Spleen (tissue), 11 donors: Measurements from ENCODE around the gene TRMO. TPM values are rescaled to one million over a fixed set of nuclear protein-coding genes. Genes with fewer than 3 reads are reported as not detected.

Experiments
- DNase-seq: peaks from one replicate; pipeline ENCODE4 v3.0.0-alpha.2; 2020
- H3K27ac ChIP-seq, 8 donors: fragments of 200-600 bp; sonication (generic) in 7 of 8; 1 replicate in 4 of 8; 2 replicates in 4 of 8; pipeline versions ENCODE4 v1.5.0 to v1.8.0; 2016 to 2021; ENCODE audit warnings: inconsistent platforms in 4 of 8, mild to moderate bottlenecking in 4 of 8, moderate library complexity in 1 of 8
- H3K27me3 ChIP-seq, 7 donors: fragments of 200-600 bp; sonication (generic) in 6 of 7; replicated peaks in 1 of 7; 1 replicate in 4 of 7; 2 replicates in 3 of 7; pipeline versions ENCODE4 v1.5.0 to v1.8.0; 2016 to 2021; ENCODE audit warnings: inconsistent platforms in 3 of 7, mild to moderate bottlenecking in 1 of 7
- H3K36me3 ChIP-seq, 6 donors: fragments of 200-600 bp; sonication (generic) in 5 of 6; 1 replicate in 4 of 6; 2 replicates in 2 of 6; pipeline versions ENCODE4 v1.5.0 to v1.8.0; 2016 to 2021; ENCODE audit warnings: inconsistent platforms in 2 of 6
- H3K4me1 ChIP-seq, 6 donors: fragments of 200-600 bp; sonication (generic) in 5 of 6; 1 replicate in 3 of 6; 2 replicates in 3 of 6; pipeline versions ENCODE4 v1.5.0 to v1.8.0; 2016 to 2021; ENCODE audit warnings: inconsistent platforms in 3 of 6
- H3K4me3 ChIP-seq, 8 donors: fragments of 200-600 bp; sonication (generic) in 7 of 8; 1 replicate in 4 of 8; 2 replicates in 4 of 8; pipeline versions ENCODE4 v1.5.0 to v1.8.0; 2016 to 2021; ENCODE audit warnings: inconsistent platforms in 4 of 8, mild to moderate bottlenecking in 4 of 8, moderate library complexity in 2 of 8
- H3K9me3 ChIP-seq, 8 donors: fragments of 200-600 bp; sonication (generic) in 7 of 8; 1 replicate in 4 of 8; 2 replicates in 4 of 8; pipeline versions ENCODE4 v1.5.0 to v1.8.0; 2016 to 2021; ENCODE audit warnings: inconsistent platforms in 4 of 8
- POLR2A ChIP-seq, 3 donors: fragments of 450-650 bp; IDR thresholded peaks; one replicate each; pipeline ENCODE4 v1.5.1; 2017; ENCODE audit warnings: antibody characterized with exemption in 3 of 3, mild to moderate bottlenecking in 1 of 3
- POLR2AphosphoS5 ChIP-seq, 3 donors: sonication (generic); formaldehyde crosslinking; IDR thresholded peaks; one replicate each; pipeline ENCODE4 v1.5.1; 2017; ENCODE audit warnings: antibody characterized with exemption in 3 of 3
- WGBS, 5 donors: extraction: QIAGEN DNeasy Blood & Tissue Kit in 3 of 5; methylation state at CpG; one replicate each; pipeline versions ENCODE4 v1.1.5 to v1.1.7; 2013 to 2018; 5-methylcytosine and 5-hydroxymethylcytosine counted together
- intact Hi-C: fragments of 100-400 bp; cut with DNase I; formaldehyde crosslinking; loops from one replicate; pipeline ENCODE4 v1.15.0; 2023; ENCODE audit warnings: low total_unique reads
- polyA plus RNA-seq, 3 donors: library from polyadenylated mRNA; stranded (reverse); fragments of 200-250 nt; gene quantifications; one replicate each; pipeline ENCODE4 v1.2.1, GENCODE V29; 2013
- total RNA-seq, 7 donors: library from RNA; depleted of rRNA in 3 of 7; stranded (reverse); fragments of >200 nt in 3 of 7; fragmentation: NEBNext Ultra II Directional in 4 of 7; extraction: Animal tissue kit (Norgen Biotek cat#: 25700) in 4 of 7; gene quantifications; one replicate each; pipeline versions ENCODE4 v1.1.0 to v1.2.1, GENCODE V29; 2016 to 2021
- TF ChIP-seq, protein P1 (sequence below), 11 experiments: fragments of 200-600 bp in 7 of 11; fragments of 450-650 bp in 4 of 11; sonication (generic) in 4 of 11; IDR thresholded peaks in 8 of 11; conservative IDR thresholded peaks in 3 of 11; 1 replicate in 7 of 11; 2 replicates in 4 of 11; pipeline versions ENCODE4 v1.4.0 to v1.8.0; 2016 to 2021; ENCODE audit warnings: antibody characterized with exemption in 11 of 11, inconsistent platforms in 4 of 11, mild to moderate bottlenecking in 1 of 11
- donor health status: healthy with polysubstance abuse.
- donor health status: DM: no; HTN: no; CAD: no; lungs with moderate emphysema.
- donor health status: DM: no; HTN: no; CAD: no.
- donor health status: Bipolar disorder and iron deficiency.
- donor health status: healthy.
- donor health status: DM: no; HTN: no; CAD: no.
- donor health status: DM: yes; HTN: yes; CAD: no.

TRMO gene
- total and polyA plus RNA-seq, 10 donors, result 11.2 to 58.6 (median 22.5) TPM

GRCh38 chr9:97858393-97858713 is 63.9 kb downstream of the TRMO start:
- Histone ChIP-seq H3K27ac (no peak overlapping the region), H3K36me3 (no peaks in the 10 kb centered on the region), H3K27me3 (peaks cover 20 to 100% (median 78%) of the 10 kb centered on the region in 7 donors), H3K9me3 (peaks cover 0 to 8% (median 0%) of the 10 kb centered on the region in 8 donors), H3K4me1 (peaks cover 3 to 31% (median 23%) of the 10 kb centered on the region in 6 donors), H3K4me3 (no peak overlapping the region)
- TF ChIP-seq POLR2AphosphoS5 (IDR thresholded peaks at IDR 0.05) (no peak), POLR2A (IDR thresholded peaks at IDR 0.05) (no peak)
- TF ChIP-seq, protein P1, sequence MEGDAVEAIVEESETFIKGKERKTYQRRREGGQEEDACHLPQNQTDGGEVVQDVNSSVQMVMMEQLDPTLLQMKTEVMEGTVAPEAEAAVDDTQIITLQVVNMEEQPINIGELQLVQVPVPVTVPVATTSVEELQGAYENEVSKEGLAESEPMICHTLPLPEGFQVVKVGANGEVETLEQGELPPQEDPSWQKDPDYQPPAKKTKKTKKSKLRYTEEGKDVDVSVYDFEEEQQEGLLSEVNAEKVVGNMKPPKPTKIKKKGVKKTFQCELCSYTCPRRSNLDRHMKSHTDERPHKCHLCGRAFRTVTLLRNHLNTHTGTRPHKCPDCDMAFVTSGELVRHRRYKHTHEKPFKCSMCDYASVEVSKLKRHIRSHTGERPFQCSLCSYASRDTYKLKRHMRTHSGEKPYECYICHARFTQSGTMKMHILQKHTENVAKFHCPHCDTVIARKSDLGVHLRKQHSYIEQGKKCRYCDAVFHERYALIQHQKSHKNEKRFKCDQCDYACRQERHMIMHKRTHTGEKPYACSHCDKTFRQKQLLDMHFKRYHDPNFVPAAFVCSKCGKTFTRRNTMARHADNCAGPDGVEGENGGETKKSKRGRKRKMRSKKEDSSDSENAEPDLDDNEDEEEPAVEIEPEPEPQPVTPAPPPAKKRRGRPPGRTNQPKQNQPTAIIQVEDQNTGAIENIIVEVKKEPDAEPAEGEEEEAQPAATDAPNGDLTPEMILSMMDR (IDR thresholded peaks at IDR 0.05 in 8 of 11, conservative IDR thresholded peaks at IDR 0.05 in 3 of 11), result no peak
- DNase-seq, result no peak
- intact Hi-C loops, result no loop called here
- WGBS, 5 donors, result 1 to 5% (median 3%) methylated on average over 6 of the region's 6 CpGs

DNA sequence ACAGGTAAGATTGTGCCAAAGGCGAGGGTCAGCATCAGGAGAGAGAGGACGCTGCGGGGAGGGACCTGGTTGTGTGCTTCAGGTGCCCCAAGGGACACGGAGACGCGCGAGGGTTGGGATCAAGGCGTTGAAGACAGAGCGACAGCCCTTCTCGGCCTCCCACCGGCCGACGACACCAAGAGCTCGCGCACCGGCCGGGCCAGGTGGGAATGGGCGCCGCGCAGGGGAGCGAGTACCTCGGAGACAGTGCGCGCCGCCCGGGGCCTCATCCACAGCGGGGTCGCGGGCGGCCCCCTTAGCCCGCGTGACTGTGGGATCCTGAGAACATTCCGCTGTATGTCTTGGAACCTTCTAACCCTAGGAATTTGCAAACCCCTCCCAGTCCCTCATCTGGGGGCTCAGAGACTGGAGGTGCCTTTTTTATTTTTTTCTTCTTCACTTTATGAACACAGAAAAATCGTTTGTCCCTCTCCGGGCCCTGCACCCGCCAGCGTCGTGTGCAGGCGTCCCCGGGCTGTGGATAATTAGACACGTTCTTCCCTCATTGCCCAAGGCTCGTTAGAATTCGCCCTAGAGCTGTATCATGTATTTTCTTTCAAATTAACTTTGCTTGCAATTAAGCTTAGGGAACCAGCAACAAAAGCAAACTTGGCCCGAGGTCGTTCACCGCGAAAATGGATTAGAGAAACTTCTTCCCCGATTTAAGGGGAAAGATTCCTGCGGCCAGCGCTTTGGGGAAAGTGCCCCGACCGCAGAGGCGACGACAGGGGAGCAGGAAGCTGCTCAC is 64.5 kb downstream of the TRMO start:
- no peak overlapping the region for H3K27ac ChIP-seq
- no peak for TF ChIP-seq POLR2AphosphoS5 (IDR thresholded peaks at IDR 0.05)
- TF ChIP-seq, protein P1 (IDR thresholded peaks at IDR 0.05 in 8 of 11, conservative IDR thresholded peaks at IDR 0.05 in 3 of 11), result no peak
- TF ChIP-seq POLR2A (IDR thresholded peaks at IDR 0.05), result no peak
- peak overlapping the region in 1 of 8 donors; percentile 9 for H3K4me3 ChIP-seq
- peaks cover 6 to 37% (median 29%) of the 10 kb centered on the region in 6 donors for H3K4me1 ChIP-seq
- H3K27me3 ChIP-seq, result peaks cover 20 to 100% (median 84%) of the 10 kb centered on the region in 7 donors
- intact Hi-C loops, result no loop called here
- H3K9me3 ChIP-seq, result peaks cover 0 to 8% (median 0%) of the 10 kb centered on the region in 8 donors
- no peaks in the 10 kb centered on the region for H3K36me3 ChIP-seq
- DNase-seq, result no peak
- WGBS, 5 donors, result 4 to 8% (median 5%) methylated on average over 38 to 54 of the region's 54 CpGs

DNA sequence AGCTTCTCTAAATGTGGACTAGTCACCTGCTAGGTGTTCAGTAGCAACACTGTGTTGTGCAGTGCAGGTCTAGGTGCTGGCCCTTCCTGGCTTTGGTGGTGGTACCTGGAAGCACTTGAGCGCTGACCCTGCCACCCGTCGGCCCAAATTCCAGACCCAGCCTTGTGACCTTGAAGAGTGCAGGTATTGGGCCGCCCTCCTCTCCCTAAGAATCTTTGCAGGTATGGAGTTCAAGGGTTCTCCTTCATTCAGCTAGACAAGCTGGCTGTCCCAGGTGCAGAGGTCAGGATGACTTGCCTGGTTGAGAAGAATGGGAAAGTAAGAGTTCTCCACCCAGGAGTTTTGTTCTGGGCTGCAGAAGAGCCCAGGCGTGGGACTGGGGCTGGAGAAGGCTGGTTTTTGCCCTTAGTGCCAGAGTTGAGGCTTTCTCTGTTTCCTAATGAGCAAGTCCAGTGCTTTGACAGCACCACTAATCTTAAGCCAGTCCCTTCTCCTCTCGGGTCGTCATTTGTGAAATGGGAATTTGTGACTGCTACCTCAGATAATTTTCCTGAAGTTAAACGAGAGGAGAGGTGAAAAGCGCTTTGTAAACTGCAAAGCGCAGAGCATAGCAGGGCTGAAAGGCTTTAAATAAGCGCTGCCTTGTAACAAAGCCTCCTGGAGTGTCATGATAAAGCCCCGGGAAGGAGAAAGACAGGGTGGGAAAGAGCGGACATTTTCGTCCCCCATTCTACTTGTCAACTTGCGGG is 65.3 kb downstream of the TRMO start:
- TF ChIP-seq POLR2AphosphoS5 (IDR thresholded peaks at IDR 0.05) (no peak), POLR2A (IDR thresholded peaks at IDR 0.05) (no peak)
- TF ChIP-seq, protein P1 (IDR thresholded peaks at IDR 0.05 in 8 of 11, conservative IDR thresholded peaks at IDR 0.05 in 3 of 11), result no peak
- no peaks in the 10 kb centered on the region for H3K36me3 ChIP-seq
- WGBS, 5 donors, result 12 to 16% (median 13%) methylated on average over 15 of the region's 15 CpGs
- no peak overlapping the region for H3K27ac ChIP-seq
- intact Hi-C loops, result no loop called here
- DNase-seq, result no peak
- peaks cover 24 to 100% (median 92%) of the 10 kb centered on the region in 7 donors for H3K27me3 ChIP-seq
- peaks cover 0 to 8% (median 0%) of the 10 kb centered on the region in 8 donors for H3K9me3 ChIP-seq
- peak overlapping the region in 1 of 8 donors; percentile 9 for H3K4me3 ChIP-seq
- peaks cover 6 to 45% (median 36%) of the 10 kb centered on the region in 6 donors for H3K4me1 ChIP-seq

DNA sequence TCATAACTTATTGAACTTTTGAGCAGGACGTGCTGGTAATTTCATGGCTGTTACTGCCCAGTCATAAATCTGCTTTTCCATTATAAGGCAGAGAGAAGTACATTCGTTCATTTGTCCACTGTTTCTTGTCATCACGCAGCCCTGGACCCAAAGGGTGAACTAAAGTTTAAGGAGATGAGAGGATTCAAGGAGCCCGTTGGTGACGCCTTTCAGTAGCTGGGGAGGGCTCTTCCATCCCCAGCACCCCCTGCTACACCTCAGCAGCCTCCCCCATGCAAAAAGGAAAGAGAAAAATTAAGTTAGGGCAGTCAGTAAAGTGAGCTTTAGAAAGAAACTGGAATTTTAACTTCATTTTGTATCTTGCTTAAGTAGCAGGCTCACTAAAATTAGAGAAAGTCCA is 66.4 kb downstream of the TRMO start:
- Histone ChIP-seq H3K4me3 (no peak overlapping the region), H3K27ac (no peak overlapping the region), H3K36me3 (no peaks in the 10 kb centered on the region), H3K27me3 (peaks cover 25 to 100% (median 100%) of the 10 kb centered on the region in 7 donors), H3K4me1 (peaks cover 6 to 54% (median 45%) of the 10 kb centered on the region in 6 donors), H3K9me3 (peaks cover 0 to 8% (median 0%) of the 10 kb centered on the region in 8 donors)
- TF ChIP-seq, protein P1 (IDR thresholded peaks at IDR 0.05 in 8 of 11, conservative IDR thresholded peaks at IDR 0.05 in 3 of 11), result no peak
- TF ChIP-seq POLR2A (IDR thresholded peaks at IDR 0.05) (no peak), POLR2AphosphoS5 (IDR thresholded peaks at IDR 0.05) (no peak)
- WGBS, 5 donors, result 17 to 27% (median 24%) methylated on average over 5 of the region's 5 CpGs
- no peak for DNase-seq
- intact Hi-C loops, result no loop called here
